Measurements from ENCODE around the gene TMEM59L.

The TMEM59L gene

DNA sequence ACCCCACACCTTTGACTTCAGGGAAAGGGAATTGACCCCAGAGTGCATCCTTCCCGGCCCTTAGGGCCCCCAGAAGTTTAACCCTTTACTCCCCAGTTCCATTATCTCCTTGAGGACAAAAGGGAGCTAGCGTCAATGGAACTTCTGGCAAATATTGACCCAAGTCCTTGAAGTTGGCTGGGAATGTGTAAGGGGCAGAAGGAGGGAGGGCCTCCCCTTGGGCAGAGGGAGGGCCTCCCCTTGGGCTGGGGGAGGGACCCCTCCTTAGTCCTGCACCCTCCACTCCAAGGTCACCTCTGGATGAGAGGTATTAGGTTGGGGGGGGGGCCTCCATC, 3.0 kb upstream of the TMEM59L start:
- no peak for DNase-seq

DNA sequence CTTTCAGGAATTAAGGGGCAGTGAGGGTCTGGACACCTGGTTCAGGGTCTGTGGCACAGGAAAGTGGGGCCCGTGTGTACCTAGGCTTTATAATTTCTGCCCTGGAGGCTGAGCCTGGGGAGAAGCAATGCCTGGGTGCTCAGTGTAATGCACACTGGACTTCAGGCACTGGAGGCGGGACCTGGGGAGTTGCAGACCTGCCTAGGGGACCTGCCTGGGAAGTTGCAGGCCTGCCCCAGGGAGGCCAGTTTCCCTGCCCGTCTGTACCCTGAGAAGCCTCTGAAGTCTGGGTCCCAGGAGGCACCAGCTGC, 2.5 kb upstream of the TMEM59L start:
- peak; percentile 63 for DNase-seq

DNA sequence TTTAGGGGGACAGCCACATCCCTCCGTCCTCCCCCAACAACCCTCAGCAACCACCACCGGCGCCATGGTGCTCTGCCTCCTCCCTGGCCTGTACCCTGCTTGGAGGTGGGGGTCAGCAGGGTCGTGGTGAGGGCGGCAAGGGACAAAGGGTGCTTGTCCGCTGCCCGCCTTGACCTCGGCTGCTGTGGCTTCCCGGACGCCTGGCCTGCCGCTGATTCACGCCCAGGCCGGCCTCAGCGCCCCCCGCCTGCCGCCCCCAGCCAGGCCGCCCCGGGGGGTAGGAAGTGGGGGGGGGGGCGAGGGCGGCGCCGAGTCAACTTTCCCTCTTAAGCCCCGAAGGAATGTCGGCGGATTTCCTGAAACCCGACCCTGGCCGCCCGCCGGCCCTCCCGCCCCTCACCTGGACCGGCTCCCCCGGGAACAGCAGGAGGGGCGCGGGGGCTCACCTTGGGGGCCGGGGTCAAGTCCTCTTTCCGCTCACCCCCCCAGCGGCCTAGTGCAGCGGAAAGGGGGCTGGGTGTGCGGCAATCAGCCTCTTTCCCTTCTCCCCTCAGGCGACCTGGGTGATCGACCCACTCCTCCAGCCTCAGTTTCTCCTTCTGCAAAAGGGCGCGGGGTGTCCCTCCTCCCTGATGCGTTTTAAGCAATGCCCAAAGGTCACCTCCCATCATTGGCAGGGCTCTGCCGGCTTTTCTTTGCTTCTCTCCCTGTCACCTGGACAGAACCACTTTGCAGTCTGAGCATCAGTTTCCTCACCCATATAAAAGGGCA, 1.9 kb upstream of the TMEM59L start:
- DNase-seq = no peak

DNA sequence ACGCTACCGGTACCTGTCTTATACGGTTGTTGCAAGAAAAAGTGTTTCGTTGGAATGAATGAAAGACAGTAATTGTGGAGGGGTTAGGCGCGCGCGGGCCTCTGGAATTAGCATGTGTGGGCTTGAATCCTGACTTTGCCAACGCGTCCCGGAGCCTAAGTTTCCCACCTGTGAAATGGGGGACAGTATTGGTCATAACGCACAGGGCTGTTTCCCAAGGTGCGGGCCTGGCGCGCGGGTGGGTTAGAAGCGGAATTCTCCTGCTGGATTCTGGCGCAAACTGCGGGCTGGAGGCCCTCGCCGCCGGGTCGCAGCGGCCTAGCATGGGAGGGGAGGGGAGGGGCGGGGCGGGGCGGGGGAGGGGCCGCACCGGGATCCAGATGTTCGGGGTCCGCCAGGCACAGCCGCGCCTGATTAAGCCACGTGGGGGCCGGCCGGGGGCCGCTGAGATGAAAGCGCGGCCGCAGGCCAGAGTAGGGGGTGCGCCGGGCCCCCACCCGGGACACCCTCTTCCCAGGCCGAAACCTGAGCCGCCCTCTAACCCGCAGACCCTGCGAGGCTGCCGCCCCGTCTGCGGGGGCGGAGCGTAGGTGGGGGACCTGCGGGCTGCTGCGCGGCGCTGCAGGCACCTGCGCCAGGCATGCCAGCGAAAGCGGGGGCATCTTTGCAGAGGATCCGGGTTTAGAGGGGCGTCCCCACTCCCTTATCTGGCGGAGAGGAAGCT, 1.2 kb upstream of the TMEM59L start:
- DNase-seq = no peak

DNA sequence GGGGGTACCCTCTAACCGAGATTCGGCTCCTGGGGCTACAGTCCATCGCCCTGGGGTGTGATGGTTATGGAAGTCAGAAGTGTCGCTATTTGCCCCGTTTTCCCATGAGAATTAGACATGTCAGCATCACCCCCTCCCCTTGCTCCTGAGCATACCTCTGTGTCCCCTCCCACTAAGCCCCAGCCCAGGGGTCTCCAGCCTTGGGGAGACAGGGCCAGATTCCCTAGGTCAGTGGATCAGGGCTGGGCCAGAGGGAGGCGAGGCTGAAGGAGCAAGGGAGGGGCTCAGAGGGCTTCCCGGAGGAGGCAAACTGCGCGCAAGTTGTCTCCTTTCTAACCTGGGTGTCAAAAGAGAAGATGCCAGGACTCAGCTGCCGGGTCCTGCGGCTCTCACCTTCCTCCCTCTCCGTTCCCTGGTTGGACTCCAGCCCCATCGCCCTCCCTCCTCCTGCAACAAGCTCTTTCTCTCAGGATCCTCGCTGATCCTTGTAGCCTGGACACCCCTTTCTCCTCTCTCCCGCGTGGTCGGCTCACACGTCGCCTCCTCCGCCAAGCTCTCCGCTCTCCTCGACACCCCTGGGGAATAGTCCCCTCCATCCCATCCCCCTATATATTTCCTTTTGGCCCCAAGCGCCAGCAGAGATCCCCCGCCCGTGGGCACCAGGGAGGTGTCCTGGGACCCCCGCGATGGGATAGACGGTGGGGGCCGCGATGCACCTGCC, 459 bp upstream of the TMEM59L start:
- DNase-seq = peak; percentile 65

DNA sequence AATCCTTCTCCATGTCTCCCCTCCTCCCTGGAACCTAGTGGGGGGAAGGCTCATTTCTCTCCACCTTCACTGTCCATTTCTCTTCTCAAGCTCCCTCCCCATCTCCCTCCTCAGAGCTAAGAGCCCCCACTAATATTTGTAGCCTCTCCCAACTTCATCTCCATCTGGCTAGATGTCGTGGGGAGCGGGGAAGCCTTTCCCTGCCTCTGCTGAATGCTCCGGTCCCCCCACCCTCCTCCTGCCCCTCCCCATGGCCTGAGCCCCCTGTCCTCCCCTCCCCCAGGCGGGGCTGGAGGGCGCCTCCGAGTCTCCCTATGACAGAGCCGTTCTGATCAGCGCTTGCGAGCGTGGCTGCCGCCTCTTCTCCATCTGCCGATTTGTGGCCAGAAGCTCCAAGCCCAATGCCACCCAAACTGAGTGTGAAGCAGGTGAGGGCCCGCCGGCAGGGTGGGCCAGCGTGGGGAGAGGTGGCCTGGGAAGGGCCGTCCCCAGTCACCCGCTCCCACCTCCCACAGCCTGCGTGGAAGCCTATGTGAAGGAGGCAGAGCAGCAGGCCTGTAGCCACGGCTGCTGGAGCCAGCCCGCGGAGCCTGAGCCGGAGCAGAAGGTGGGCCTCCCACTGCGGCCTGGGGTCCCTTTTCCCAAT, 1.0 kb downstream of the TMEM59L start:
- DNase-seq = no peak

DNA sequence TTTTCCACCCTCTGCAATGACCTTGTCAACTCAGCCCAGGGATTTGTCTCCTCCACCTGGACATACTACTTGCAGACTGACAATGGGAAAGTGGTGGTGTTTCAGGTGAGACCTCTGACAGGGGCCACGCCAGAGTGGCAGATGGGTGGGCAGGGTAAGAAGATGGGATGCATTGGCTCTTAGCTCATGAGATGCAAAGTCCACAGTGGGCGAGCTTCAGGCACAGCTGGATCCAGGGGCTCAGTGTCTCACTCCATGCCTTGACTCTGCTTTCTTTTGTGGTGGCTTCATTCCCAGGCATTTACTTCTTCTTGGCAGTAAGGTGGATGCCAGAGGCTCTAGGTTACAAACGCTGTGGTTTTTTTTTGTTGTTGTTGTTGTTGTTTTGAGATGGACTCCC, 3.4 kb downstream of the TMEM59L start:
- DNase-seq = no peak

DNA sequence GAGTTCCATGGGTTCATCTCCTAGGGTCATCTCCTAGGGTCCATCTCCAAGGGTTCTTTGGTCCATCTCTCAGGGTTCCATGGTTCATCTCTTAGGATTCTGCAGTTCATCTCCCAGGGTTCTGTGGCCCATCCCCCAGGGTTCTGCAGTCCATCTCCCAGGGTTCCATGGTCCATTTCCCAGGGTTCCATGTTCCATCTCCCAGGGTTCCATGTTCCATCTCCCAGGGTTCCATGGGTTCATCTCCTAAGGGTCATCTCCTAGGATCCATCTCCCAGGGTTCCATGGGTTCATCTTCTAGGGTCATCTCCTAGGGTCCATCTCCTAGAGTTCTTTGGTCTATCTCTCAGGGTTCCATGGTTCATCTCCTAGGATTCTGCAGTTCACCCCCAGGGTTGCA, 4.9 kb downstream of the TMEM59L start:
- no peak for DNase-seq

DNA sequence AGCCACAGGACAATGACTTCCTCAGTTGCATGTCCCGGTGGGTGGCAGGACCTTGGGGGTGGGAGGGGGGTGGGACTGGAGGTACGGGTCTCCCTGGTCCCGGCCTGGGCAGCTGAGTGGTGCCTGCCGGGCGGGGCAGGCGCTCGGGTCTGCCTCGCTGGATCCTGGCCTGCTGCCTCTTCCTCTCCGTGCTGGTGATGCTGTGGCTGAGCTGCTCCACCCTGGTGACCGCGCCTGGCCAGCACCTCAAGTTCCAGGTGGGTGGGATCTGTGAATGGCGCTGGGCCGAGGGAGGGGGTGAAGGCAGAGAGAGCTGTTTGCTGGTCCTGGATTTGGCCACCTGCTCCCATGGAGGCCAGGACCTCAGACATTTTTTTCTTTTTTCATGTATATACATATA, 5.6 kb downstream of the TMEM59L start:
- DNase-seq = no peak

DNA sequence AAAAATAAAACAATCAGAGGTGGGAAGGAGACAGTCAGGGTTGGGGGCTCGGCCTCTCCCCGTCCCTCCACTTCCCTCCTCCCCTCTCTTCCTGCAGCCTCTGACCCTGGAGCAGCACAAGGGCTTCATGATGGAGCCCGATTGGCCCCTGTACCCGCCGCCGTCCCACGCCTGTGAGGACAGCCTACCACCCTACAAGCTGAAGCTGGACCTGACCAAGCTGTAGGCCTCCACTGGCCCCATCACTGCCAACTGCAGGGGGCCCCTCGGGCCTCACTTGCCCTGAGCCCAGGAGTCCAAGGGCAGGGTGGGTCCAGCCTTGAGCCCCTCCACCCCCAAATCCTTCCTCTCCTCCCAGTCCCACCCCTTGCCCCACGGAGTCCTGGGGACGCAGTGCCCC, 7.6 kb downstream of the TMEM59L start:
- no peak for DNase-seq

DNA sequence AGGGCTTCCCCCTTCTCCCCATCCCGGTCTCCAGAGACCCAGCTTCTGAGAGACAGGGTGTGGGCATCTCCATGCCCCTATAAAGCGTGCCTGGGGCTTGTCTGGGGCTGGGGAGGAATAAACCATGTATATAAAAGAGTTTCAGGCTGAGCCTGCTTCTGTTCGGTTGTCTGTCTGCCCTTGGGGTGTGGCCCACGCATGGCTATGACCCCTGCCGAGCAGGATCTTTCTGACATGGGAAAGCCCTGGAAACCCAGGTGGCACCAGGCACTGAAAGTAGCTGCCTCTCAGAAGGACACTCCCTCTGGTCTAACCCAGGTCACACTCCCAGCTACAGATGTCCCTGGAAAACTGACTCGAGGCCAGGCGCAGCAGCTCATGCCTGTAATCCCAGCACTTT, 8.2 kb downstream of the TMEM59L start:
- no peak for DNase-seq

DNA sequence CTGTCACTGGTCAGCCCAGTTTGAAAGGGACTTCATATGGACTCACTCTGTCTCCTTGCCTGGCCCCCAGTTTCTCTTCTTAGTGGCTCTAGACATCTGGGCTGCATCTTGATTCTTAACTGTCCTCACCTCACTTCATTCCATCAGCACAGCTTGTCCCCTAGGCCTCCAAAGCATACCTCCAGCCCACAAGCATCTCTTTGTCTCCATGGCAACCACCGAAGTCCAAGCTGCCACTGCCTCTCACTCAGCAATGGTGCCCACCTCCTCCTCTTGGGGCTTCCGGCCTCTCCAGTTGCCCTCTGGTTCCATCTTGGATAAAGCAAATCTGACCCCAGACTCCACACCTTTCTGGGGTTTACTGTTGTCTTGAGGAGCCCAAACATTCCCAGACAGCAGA, 14.2 kb downstream of the TMEM59L start:
- no peak for DNase-seq

DNA sequence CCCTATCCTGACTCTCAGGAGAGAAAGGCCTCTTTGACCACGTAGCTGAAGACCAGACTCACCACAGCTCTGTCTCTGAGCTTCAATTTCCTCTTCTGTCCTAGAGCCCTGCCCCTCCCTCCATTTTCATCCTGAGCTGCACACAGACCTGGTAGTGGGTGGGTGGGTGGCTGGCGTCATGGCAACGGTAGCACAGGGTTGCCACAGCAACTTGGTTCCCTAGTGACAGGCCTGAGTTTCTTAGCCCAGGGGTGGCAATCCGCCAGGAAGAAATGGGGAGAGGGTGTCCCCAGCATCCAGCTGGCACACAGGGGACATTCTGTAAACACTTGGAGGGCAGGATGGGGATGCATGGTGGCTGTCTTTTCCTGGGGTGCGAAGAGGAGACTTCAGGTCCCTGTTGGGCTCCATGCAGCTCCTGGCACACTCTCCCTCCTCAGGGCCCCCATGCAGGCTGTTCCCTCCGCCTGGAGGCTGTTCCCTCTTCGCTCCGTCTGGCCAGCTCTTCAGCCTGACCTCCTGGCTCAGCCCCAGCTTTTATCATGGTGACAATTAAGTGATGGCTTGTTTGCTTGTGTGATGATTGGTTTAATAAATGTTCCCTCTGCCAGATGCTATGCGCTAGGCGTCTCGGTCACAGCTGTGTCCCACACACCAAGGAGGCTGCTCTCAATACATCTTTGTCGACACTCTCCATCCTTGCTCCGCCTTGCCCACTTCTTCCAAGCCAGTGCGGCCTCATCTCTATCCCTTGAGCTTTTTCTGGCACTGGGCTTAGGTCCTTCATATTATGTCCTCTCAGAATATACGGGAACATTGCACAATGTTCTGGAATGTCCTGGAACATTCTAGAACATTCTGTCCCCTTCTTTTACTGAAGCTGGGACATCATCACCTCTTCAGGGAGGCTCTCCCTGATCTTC, 16.8 kb downstream of the TMEM59L start:
- DNase-seq = no peak

DNA sequence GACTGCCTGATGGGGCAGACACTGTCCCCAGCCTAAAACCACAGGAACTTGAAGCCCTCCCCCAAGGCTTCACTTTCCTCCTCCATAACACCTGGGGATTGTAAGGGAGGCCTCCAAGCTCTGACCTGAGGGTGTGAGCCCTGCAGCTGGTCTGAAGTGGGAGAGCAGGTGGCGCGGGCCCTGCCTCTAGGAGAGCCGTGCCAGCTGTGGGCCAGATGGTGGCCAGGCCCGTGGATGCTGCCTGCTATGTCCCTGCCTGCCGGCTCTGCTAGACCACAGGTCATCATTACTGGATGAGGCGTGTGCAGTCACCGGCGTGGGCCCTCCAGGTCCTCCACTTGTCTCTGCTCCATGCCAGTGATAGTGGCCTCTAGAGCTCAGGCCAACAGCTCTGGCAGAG, 20.7 kb downstream of the TMEM59L start:
- DNase-seq = no peak

DNA sequence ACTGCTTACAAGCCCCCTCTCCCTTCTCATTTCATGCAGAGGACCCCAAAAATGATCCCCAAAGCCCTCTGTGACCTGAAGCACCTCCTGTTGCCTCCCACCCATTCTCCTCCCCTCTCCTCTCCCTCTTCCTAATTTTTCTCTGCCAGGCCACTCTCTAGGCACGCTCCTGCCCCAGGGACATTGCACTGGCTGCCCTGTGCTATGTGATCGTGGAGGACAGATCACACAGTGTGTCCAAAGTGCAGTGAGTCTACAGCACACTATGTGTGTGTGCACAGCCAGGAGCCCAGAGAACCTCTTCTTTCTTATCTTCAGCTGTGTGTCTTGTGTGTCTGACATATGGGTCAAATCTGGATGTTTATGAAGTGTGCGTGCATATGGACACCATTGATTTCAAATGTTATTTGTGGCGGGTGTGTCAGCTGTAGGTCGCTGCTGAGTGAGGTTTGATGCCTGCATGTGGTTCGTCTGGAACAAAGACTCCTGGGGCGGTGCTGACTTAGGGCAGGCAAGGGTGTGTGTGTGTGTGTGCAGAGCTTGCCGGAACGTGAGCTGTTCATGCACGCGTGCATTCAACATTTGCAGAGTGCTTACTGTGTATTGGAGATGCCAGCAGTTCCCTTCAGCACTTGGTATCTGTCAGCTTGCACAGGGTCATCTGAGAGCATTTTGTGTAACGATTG, 22.1 kb downstream of the TMEM59L start:
- DNase-seq = no peak

DNA sequence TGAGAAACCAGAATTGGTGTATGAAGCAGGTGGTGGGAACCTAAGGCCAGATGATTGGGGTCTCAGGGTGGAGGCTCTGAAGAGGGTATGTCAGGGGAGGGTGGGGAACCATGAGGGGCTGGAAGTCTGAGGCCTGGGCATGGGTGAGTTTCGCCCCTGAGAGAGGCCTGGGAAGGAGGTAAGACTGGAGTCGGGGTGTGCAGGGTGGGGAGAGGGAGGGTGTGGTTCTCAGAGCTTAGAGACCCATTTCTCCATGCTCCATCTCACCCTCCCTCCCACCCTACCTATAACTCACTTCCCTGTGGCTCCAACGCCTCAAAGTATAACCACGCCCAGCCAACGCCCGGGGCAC, 23.1 kb downstream of the TMEM59L start:
- no peak for DNase-seq

DNA sequence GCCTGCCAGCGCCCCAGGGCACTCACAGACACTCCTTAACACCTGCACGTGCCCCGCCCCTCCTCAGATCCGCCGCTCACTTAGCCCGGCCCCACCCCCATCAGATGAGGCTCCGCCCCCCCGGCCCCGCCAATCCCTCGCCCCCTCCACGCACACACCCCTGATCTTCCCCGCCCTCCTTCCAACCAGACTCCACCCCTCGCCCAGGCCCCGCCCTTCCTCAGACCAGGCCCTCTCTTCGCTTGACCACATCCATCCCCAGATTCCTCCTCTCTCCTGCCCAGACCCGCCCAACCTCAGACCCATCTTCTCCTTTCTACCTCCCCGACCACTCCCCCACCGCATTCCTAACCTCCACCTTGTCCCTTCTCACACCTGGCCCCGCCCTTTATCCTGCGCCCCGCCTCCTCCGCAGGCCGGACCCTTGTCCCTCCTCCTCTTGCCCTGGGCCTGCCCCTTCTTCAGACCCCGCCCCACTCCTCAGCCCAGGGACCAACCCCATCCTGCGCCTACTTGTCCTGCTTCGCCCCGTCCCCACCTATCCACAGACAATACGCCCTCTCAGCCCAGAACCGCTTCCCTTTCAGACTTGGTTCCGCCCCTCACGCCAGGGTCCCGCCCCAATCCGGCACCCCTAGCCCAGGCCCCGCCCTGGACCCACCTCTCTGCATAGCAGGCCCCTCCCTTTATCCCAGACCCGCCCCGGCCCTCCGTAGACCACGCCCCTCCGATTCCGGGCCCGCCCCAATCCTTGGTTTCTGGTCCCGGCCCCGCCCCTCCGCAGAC, 23.7 kb downstream of the TMEM59L start:
- DNase-seq = peak; percentile 91

DNA sequence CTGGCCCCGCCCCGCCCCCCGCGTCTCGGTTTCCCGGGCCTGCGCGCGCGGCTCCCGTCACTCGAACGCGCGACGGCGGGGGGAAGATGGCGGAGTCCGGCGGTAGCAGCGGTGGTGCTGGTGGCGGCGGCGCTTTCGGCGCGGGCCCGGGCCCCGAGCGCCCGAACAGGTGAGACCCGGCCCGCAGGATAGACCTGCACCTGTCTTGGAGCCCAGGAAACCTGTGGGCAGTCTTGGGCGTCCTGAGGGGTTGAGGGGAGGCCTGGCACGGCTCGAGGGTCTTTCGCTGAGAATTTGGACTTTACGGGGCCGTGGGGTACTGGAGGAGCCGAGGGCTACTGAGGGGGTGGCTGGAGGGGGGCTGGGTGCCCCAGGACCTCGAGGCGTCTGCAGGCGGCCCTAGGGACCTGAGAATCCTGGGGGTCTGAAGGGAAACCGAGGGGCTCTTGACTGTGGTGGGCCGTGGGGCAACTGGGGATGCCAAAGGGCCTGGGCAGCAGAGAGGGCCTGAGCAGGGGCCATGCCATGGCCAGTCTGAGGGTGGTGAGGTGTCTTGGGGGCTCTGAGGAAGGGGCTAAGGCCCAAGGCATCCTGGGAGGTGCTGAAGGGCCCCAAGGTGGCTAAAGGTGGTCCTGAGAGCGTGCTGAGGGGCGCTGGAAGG, 24.4 kb downstream of the TMEM59L start, which contains the start of gene KLHL26:
Gene KLHL26, plus strand, starts transcription at position 60 of the 661 bp plus-strand sequence. Its CDS starts 27 bp downstream, at position 87.
- DNase-seq = no peak

DNA sequence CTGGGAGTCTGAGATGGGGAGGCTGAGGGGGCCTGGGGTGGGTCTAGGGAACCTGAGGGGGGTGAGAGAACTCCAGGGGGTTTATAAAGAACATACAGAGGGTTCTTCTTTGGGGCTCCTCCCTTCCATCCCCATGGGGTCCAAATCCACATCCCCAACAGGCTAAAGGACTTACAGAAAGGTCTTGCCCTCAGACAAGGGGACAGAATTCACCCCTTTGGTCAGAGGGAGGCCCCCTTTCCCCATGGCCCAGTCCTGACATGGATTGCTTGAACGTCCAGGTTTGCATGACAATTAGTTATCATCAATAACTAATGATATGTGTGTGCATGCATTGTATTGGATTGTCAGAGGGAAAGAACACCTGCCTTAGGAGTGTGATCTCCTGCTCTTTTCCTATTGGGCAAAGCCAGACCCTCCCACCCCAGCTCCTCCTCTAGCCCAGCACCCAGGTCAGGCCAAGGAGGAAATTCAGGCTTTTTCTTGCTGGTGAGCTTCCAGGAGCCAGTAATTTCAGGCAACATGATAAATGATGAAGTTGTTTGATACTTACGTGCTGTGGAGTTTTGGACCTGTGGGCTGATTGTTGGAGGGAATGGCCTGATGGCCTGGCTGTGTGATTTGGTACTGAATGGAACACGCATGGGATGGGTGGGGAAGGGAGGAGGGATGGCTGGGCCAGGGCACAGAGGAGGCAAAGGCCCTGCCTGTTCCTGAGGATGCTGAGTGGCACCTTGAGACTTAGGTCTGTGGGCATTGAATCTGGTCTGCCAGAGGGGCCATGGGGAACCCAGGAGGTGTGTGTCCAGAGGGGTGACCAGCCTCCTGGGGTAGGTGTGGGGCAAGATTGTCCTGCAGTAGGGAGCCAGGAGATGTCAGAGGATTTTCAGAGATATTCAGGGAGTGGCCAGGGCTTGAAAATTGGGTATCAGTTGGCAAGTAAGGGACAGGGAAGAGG, 25.3 kb downstream of the TMEM59L start:
- DNase-seq = no peak
